ENCODE data around the gene LRRC34. TPM values are rescaled to one million over a fixed set of nuclear protein-coding genes. Genes with fewer than 3 reads are reported as not detected.

LRRC34 gene
- total and polyA plus RNA-seq, 2 of the 8 experiments (the other 6 are each of a cell fraction or from before 2014, with no cell fraction given), result 3.3 to 4.1 TPM

DNA sequence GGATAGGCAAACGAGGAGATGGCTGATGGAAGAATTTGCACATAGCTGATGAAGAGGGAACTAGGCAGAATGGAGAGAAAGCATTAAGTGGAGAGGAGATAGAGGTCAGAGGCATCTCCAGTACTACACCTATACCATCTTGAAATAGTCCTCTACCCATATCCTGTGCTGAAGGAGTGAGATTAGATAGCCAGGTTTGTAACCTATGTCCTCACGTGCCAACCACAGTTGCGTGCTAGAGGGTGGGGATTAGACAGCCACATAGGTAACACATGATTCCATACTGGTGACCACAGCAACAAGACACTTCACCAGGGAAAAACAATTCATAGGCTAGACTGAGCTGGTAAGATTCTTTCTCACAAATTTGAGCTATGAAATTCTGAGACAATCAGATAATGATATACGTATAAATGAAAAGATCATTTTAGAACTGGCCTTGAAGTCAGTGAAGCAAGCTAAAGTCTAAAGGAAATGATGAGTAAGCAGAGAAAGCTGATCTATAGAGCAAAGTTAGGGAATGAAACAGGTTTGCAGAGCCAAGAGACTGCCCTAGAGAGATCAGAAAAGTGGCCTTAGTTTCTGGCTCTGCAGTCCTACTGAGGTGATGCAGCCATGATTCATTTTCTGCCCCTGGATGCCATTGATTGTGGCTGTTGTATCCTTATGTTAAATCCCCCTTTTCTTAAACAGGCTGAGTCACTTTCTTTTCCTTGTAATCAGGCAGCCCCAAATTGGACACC, 21.8 kb downstream of the LRRC34 start (continued):
- no peak for TF ChIP-seq NRF1 (IDR thresholded peaks at IDR 0.05; ENCODE audit: low read depth, low read length)

Data from H1 (cell line).